IPS DF 4.7 (cell line): ENCODE data around the gene CD93.

Experiments used
- DNase-seq: peaks from one replicate; pipeline ENCODE4 v3.0.0-alpha.2; 2013; ENCODE audit warnings: low spot score; ENCODE audit errors: extremely low read depth

CD93 gene

DNA sequence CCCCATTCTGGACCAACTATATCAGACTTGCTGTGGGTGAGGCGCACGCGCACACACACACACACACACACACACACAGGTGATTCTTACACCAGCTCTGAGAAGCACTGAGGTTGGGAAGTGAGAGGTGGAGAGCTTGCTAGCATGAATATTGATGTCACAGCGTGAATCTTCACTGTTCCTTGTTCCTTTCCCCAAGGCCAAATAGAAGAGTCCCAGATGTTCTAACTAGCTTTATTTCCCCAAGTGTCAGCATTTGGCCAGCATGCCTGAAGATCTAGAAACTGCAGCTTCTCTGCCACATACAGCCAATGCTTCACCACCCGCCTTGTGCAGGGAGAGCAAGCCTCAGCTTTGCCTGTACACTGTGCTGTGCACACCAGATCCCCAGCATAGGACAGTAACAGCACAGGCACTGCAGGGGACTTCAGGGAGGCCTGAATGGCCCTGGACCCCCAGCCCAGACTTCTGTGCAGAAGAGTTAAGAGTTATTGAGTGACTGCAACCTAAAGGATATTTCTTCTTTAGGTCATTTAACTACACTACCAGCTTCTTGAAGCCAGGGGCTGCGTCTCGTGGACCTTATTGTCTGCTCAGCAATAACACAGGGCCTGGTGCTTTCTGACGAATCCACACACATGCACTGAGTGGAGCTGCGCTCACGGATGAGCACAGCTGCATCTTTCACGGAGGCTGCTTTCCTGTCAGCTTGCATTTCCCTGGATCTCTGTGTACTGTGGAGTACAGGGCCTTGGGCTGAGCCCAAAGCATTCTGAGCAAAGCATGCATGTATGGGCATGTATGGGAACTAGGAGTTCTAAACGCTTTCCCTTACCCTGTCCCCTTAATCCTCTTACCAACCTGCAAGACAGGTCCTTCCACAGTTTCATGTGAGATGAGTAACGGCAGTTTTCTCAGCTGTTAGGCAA is 13.9 kb upstream of the CD93 start:
- DNase-seq: no peak

DNA sequence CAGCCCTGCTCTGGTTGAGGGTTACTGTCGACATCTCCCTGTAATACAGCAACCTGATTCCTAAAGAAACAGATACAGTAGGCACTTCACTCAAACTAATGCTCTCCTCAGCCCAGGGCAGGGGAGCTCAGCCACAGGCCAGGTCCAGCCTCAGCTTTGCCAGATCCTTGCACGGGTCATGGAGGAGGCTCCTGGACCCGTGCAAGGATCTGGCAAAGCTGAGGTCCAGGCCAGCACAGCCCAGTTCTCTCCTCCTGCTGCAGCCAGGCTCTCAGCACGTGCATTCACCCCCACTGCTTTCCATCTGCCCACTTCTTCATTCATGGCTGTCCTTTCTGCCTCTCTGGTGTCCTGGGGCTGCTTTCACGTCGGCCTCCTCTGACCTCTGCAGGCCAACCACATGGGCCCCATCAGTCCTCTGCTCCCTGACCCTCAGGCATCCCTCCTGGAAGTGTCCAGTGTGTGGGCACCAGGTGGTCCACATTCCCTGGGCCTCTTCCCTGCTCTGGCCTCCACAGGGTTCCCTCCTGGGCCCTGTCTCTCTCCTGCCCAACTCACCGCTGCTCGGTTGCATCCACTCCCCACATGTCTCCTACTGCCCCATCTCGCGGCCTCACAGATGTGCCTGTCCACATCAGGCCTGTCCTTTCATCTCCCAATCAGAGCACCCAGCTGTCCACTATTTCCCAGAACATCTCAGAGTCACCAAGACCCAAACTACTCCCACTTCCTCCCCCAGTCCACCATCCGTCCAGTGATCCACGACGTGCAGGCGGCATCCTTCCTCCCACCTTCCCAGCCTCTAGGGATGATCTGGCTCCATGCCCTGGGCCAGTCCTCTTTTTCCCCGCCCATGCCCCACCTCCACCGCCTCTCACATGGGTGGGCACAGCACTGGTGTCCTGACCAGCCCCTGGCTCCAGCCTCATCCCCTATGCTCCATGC is 11.8 kb upstream of the CD93 start:
- DNase-seq: no peak

DNA sequence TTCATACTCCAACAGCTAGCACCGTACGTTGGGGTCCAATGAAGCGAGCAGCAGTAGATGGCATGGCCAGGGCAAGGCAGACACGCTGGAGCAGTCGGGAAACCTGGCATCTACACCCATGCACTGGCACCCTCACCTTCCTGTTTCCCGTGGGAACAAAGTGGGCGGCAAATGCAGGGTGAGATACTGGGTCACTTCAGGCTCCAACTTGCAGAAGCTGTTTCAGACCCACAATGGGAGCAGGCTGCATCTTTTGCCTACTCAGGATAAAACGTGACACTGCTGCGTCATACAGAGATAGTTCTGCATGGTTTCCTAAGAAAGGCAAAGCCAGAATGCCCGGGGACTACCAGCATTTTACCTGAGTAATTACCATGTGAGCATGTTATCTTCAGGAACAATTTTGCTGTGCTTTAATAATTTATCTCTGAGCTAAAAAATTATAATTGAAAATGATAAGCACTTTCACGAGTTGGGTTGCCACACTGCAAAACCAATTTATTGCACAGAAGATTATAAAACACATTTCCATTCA is 10.9 kb upstream of the CD93 start:
- DNase-seq: no peak

DNA sequence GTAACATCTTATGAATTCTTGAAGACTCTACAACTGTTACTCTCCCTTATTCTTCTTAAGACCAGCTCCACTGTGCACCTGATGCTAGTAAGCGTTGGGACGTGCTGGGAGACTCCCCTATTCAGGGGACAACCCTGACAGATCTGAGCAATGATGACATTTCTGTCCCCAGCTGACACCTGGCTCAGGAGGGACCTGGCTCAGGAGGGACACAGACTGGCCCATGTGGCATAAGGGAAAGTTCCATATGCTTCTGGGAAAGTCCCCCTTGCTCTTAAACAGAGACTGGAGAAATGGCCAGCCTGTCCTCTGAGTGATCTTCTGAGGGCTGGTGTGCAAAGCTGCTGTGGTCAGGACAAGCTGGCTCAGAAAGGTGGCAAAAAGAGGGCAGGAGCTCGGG is 10.0 kb upstream of the CD93 start:
- DNase-seq: no peak

DNA sequence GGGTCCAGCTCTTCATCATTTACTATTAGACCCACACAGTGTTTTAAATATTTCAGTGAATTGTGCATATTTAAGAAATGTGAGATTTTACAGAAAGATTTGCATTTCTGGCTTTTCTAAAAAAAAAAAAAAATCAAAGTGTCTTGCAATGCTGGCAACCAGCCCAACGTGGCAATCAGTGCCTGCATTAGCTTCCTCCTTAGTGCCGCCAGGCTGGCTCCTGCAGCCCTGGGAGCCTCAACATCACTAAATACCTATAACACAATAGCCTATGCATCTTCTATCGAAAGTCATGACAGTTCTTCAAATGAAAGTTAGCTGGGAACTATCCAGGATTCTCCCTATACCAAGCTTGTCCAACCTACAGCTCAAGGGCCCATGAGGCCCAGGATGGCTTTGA is 9.4 kb upstream of the CD93 start:
- DNase-seq: no peak

DNA sequence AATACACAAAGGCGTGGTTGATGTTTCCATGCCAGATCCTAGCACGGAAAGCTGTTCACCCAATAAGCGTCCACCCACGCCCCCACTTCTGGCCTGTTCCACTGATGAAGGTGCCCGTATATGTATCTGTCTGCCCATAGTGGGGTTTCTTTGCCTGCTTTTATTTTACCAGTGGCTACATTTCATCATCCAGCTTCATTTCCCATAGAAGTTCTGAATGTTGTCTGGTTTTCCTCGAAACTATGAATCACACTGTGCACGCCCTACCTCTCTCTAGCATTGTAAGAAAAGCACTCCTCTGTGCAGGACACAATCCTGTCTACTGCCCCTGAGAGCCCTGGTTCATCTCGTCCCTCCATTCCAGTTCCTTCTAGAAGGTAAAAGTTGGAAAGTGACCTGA is 8.8 kb upstream of the CD93 start:
- DNase-seq: no peak

DNA sequence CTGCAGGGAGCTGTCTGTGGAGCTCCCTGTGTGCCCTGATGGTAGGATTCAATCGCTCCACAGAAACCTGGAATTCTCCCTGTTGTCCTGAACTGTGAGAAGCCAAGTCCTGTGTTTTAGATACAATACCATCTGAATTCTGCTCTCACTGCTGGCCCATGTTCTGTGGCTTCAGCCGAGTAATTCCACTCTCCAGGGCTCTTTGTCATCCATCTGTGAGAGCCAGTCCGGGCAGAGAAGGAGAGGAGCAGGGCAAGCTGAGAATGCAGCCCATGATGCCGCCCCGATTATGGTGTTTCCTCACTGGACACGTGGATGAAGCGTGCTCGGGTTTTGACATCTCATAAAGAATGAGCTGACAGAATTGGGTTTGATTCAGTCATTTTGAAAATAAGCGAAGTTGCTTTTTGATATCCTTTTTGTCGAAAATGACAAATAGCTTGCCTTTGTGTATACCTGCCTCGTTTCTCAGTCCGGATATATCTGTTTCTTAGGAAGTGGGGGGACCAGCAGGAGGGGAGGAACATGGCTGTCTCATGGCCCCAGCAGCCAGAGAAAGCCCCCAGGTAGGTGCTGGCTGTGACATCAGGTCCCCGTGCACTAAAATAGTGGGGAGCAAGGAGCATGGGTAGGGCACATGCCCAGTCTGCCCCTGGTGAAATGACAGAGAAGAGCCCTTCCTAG is 8.2 kb upstream of the CD93 start:
- no peak for DNase-seq

DNA sequence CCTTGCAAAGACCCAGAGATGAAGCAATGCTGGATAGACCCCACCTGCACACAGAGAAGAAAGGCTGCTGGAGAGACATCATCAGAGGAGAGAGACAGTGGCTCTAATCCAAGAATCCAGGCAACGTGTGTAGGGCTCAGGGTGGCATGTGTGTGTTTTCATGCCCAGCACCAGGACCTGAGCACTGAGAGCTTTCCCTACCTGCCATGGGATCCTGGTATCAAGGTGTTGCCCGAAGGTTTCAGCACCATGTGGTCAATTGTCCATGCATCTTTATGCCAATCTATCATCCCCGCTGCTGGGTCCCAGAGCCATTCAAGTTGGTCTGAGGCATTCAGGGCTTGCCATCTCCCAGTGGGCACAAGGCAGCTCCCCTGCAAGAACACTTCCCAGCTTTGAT is 7.5 kb upstream of the CD93 start:
- no peak for DNase-seq

DNA sequence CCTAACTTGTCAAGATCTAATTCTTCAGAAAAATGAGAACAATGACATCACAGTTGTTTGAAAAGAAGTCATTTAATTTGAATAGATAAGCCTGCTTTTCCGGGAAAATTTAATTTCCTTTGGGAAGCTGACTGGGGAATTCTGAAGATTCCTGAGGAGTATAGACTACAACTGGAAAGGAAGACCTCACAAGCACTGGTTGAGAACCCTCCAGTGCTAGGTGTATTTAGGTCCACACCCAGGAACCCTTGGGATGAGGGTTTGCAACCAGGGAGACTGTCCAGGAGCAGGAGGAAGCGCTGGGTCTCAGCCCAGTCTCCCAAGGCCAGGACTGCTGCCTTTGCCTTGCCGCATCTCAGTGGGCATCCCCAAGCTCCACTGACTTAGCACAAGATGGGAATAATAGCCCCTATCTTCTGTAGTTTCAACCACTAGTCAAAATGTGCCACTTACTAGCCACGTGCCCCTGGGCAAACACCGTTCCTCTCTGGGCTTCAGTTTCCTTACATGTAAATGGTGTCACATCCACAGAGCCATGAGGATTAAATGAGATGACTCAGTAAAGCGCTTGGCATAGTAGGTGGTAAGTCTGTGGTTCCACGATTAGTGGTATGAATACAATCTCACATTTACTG is 6.9 kb upstream of the CD93 start:
- DNase-seq: no peak

DNA sequence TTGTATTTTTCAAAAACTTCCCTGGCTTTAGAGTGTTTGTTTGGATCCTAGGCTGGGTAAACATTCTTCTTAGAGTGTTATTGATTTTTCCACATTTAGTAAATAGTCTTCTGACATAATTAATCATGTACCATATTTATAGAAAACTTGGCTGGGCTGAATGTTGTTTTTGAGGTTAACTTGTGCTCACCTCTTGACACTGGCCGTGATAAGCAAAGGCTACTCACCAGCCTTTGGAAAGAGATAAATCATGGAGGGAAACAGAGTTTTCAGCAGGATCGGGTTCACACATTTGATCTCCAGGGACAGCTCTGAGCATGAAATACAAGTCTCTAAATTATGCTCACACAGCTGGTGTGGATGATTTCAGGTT is 6.2 kb upstream of the CD93 start:
- no peak for DNase-seq

DNA sequence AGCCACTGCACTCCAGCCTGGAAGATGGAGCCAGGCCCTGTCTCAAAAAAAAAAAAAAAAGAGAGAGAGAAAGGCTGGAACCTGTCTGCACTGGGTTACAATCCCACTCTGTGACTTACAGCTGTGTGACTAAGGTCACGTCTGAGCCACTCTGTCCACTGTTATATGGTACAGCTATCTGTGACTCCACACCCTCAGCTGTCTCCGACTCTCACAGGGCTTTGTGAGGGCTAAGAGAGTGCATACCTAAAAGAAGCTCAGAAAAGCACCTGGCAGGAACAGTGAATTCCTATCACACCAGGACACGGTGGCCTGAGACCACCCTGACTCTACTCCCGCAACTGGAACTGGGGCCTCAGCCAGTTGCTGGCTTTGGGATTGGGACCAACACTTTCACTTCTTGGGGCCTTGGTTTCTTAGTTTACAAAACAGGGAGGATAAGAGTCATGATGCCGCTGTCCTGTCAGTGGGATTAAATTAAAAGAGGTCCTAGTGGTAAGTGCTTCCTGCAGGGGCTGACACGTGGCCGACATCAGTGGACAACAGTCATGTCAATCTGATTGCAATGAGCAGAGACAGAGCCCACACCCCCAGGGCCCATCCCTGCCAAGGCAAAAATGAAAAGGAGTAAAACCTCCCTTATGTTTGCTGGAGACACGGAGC is 5.7 kb upstream of the CD93 start:
- no peak for DNase-seq

DNA sequence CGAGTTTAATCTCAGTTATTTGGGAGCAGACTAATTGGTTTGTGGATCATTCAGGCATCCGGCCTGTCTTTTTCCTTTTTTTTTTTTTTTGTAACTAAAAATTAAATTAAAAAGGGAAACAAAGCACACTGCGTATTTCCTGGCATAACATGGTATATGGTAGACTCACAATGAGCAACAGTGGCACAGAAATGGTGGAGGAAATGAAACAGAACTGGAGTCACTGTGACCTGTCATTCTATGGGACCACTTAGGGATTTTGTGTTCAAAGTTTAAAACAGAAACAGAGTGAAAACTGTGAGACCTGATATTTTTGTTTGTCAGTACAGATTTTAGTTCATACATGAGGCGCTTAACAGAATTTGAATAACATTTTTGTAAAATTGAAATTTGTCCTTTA is 4.8 kb upstream of the CD93 start:
- no peak for DNase-seq

DNA sequence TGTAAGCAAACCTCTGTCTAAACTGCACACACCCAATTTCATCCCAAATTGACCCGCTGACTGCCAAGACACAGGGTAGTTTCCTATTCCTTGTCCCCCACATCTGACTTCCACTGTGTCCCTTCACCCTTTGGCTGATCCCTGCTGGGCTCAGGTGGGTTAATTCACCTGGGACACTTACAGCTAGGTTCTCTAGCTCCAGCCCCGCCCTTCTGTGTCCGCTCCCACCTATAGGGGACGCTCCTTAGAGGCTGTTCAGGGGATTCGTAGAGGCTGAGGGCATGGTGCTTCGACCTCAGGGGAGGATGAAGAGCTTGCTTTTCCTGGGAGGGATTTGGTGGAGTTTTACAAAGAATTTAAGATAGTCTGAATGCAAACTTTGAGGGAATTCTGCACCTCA is 4.0 kb upstream of the CD93 start:
- no peak for DNase-seq

DNA sequence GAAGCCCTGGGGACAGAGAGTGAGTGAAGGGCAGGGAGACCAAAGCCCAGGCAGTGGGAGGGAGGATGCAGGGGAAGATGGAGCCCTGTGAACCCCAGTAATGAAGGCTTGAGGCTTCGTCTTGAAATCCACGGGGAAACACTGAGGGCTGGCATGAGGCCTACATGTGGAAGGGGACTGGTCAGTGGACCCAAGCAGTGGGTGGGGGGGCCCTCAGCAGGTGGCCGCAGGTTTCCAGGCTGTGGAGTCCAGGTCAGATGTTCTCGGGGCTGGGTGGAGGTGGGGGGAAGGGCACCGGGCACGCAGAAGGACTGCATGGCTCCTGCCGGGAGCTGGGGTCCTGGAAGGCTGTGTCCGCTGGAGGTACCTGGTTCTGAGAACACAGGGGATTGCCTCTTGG is 2.7 kb upstream of the CD93 start:
- no peak for DNase-seq

DNA sequence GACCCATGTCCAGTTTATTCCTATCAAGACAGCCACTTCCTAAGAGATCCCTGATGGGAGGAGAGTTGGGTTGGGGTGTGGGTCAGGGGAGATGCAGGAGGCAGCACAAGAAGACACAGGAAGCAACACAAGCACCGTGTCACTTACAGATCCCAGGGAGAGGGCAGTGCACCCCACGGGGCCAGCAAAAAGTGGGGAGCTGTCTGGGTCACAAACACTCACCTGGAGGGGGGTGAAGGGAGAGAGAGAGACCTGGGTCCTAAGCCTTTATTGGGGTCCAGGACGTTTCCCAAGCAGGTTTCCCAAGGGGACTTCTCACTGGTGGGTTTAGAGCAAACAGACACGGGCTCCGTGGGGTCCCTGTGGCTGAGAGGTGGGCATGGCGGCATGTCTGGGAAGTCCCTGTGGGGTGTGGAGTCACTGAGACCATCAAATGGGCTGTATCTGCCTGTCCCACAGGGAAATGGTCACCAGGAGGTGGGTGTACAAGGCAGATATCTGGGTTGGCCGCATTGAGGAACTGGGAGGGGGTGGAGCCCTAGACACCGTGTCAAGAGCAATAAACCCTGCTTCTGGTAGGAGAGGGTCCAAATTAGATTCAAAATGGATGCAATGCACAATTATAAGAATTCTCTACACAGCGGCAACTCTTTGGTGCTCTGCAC is 1.6 kb upstream of the CD93 start:
- DNase-seq: no peak

DNA sequence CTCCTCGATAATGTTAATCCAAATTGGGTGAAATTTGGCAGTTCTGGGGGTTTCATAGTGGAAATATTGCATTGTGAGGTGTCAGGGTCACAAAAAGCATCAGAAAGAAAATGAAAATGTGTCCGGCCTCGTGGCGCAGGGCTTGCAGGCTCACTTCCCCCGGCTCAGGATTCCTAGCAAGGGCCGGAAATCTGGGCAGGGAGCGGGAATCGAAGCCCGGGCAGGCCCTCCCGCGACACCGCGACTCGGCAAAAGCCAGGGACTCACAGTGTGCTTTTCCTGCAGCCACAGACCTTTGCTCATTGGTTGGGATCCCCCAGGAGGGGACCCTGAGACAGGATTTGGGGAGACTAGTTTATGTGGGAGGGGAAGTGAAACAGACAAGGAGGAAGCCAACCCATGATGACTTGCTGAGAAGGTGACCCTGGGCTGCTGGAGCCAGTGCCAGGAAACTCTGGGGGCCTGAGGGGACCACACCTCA is 847 bp upstream of the CD93 start:
- no peak for DNase-seq

DNA sequence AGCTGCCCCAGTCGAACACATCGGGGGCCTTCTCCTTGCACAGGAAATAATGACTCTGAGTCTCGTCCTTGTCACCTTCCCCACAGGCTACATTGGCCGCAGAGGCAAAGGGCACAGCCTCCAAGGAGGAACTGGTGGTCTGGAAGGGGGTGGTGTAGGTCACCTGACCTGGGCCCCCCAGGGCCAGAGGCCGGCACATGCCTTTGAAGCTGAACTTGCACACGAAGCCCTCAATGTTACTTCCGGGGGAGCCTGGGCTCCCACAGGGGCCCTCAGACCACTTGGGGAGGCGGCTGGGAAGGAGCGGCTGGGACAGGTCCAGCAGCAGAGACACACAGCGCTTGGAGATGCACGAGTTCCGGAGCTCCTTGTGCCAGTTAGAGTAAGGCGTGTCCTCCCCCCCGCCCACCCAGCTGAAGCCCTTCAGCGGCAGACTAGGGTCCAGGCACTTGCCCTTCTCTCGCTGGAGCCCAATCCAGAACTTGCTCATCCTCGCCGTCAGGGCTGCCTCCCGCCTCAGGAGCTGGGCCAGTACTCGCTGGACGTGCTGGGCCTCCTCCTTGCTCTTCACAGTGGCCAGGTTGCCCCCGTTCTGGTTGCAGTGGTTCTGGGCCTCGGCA is 578 bp downstream of the CD93 start:
- no peak for DNase-seq

DNA sequence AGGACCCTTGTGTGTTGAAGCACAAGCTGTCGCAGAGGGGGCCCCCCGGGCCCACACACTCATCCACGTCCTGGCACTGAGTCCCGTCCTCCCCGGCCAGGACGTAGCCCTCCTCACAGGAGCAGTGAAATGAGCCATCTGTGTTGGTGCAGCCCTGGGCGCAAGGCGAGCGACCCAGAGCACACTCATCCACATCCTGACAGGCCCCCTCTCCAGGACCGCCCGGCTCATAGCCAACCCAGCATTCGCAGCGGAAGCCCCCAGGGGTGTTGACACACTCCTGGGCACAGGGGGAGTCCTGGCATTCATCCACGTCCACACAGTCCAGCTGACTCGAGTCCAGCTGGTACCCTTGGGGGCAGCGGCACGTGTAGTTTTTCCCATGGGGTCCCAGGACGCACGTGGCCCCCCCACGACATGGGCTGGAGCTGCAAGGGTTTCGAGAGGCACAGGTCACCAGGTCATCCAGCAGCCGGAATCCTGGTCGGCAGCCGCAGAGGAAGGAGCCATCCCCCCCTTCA is 1.2 kb downstream of the CD93 start:
- DNase-seq: no peak

DNA sequence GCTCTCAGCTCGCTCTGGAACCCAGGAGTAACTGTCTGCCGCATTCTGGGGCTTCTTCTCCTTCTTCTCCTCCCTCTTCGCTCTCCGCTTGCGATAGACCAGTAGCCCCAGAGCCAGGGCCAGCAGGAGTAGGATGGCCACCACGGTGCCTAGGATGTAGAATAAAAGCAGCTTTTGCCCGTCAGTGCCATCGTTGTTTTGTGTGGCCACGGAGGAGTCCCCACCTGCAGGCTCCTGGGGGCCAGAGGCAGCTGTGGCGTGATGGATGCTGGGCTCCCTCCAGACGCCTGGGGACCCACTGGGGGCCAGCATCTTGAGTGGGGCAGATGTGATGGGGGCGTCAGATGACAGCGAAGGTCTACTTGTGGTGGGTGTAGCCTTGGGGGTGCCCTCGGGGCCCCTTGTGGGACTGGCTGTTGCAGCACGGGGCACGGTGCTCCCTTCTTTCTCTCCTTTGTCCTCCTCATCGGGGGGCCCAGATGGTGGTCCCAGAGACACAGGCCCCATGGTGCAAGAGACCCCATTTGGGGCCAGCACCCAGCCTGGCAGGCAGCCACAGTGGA is 1.8 kb downstream of the CD93 start:
- DNase-seq: no peak
